ENCODE measurements around the gene PRKCB.

The PRKCB gene
- 154 to 239 reads per million in 2 experiments for total RNA-seq

DNA sequence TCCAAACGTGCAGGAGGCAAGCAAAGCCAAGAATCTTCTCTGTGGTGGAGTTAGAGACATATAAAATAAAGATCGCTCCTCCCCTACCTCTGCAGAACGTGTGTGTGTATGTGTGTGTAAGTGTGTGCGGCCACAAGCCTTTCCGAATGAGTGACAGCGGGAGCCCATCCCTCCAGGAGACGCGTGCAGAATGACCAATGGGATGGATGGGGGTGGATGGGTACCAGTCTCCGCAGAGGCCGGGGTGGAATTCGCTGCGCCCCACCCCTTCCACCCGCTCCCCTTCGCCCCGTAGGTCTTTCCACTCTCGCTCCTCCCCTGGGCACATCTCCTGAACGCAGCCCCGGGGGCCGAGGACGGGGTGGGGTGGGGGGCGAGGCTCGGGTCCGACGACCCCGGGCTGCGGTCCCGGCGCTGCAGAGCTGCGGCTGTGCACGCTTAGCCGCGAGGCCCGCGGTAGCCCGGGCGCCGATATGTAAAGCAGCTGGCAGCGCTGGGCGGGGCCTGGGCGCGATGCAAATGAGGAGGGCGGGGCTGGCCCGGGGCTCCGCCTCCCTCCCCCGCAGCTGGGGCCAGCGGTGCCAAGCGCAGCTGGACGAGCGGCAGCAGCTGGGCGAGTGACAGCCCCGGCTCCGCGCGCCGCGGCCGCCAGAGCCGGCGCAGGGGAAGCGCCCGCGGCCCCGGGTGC lies at the start of gene PRKCB:
TSS of gene PRKCB (plus strand) at position 594 of the 688 bp plus-strand sequence.
- peak; percentile 86 for DNase-seq (ENCODE audit: low read depth)

DNA sequence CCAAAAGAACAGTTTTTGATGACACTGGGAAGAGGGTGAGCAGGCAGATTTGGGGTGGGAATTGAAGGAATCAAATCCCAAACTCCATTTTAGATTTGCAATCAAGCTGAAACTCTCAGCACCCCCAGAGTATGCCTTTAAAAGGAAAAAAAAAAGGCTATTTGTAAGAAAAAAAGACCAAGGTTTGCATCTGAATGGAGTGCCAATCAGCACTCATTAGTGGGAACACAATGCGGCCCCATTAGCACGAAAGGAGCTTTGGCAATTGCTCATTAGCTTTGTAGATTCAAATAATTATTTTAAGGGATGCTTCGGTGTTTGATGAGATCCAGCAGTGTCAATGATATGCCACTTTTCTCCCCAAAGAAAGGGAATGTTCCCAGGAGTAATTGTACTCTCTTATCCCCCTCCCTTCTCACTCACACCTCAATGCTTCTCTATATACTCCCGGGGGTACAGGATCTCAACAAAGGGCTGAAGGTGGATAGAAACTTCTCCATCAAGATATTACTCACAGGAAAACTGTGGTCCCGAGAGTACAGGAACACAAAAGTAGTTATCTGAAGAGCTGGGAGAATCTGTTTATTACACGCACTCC lies 48.7 kb upstream of the PRKCB start:
- no peak for DNase-seq (ENCODE audit: low read depth)

DNA sequence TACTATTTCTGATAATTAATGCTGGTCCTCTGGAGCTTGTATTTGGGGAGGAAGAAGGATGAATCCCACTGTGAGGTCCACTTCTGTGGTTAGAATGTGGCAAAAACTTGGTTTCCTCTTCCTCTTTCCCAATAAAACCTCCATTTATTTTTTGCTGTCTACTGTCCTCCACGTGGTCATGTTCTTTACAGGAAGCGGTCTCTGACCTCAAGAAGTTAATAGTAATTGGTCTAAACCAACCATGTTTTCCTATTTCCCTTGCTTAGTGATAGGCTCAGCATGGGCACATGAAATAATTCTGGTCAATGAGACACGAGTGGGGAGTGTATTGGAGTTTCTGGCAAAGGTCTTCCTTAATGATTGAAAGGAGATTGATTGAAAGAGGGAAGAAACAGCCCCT lies 47.1 kb upstream of the PRKCB start:
- DNase-seq (ENCODE audit: low read depth): no peak

DNA sequence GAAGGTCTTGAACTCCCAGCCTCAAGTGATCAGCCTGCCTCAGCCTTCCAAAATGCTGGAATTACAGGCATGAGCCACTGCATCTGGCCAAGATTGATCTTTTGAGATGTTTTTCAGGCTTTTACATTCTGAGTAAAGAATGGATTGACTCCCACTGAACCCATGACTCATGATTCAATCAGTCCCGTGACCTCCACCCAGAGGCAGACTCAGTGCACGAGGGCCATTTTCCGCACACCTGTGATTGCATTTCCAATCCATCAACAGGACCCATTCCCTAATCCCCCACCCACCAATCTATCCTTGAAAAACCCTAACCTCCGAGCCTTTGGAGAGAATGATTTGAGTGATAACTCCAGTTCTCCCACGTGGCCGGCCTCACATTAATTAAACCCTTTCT lies 40.4 kb upstream of the PRKCB start:
- DNase-seq (ENCODE audit: low read depth): no peak

DNA sequence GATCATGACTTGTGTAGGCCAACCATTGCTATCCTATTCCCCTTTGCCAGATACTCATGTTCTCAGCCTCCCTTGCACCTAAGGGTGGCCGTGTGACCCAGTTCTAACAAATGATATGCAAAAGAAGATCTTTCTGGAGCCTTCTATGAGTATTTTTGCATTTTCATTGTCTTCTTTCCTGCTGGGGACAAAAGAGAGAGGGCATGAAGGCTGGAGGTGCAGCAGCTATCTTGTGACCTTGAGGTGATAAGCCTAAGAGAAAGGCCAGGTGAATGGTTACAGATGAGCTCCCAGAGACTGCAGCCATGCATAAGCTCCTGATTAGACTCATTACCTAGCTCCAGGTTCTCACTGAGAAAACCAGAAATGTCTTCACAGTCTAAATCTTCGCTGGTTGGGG lies 38.8 kb upstream of the PRKCB start:
- DNase-seq (ENCODE audit: low read depth): no peak

DNA sequence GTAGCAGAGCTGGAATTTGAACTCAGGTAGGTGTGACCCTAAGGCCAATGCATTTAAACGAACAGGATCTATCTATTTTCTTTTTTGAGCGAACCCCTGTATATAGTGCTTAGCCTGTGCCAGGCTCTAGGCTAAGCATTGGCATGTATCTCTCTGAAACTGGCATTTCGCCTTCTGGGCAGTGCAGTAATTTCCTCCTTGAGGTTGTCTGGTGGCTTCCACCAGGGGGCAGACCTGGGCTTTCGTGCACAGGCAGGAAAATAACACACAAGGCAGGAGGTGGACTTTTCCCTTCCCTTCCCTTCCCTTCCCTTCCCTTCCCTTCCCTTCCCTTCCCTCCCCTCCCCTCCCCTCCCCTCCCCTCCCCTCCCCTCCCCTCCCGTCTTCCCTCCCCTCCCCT lies 34.4 kb upstream of the PRKCB start:
- peak; percentile 73 for DNase-seq (ENCODE audit: low read depth)

DNA sequence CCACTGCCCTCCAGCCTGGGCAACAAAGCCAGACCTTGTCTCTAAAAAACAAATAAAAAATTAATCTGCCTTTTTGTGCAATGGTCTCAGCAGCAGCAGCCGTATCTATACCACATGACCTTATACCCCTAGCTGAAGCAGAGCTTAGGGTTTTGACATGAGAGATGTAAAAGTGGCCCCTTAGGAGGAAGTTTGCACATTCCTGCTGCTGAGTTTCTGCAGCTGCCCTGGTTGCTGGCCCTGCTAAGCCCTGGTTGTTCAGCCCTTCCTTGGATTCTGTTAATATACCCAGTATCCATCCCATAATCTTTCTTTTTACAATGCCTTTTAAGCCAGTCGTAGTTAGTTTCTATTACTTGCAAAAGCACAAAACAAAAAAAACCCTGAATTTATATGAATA lies 33.0 kb upstream of the PRKCB start:
- no peak for DNase-seq (ENCODE audit: low read depth)

DNA sequence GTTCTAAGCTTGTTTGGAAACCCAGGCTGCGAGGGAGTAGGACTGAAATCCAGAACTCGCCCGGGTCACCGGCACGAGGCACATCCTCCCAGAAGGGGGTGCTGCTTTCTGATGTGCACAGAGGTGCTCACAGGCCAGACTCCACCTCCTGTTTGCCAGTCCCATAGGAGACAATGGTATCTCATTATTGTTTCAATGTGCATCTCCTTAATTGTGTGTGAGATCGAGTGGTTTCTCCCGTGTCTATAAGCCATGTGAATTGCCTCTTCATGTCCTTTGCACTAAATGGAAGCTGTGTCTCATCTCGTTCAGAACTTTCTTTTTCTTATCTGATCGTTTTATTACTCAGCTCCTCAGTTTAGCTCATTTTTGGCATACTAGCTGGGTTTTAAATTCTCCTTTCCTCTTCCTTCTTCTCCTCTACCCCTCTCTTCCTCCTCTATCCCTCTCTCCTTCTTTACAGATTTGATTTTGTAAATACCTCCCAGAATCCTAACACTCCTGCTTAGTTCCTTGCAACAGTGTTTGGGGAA lies 32.1 kb upstream of the PRKCB start:
- peak; percentile 65 for DNase-seq (ENCODE audit: low read depth)

DNA sequence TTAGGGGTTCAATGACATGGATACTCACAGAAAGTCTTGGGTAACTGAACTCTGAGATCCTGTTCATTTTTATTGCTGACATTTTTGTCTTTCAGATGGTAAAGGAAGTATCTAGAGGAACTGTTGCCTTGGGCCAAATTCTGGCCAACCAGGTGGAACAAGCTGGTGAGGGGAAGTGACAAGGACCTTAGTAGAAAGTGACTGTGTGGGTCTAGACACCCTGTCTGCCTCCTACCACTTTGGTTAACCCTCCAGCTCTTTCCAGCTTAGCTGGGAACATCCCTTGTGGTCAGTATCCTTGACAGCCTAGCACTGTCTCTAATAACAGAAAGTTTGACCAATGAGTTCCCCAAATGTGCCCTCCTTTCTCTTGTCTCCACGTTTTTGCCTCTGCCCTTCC lies 28.8 kb upstream of the PRKCB start:
- DNase-seq (ENCODE audit: low read depth): no peak

DNA sequence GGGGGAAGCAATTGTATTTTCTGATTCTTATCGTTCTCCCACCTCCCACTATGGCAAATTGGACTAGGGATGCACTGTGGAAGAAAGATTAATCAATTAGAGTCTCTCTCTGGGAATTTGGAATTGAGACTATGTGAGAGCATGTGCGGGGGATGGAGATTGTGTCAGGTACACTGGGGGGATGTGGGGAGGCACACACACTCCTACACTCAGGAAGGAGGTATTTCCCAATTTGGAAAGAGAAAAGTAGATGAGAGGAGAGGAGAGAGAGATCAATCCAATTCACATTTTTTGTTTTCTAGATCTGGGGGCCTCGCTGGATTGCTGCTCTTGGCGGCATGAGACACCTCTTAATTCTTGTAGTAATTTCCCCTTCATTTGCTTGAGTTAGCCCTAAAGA lies 14.3 kb upstream of the PRKCB start:
- no peak for DNase-seq (ENCODE audit: low read depth)

DNA sequence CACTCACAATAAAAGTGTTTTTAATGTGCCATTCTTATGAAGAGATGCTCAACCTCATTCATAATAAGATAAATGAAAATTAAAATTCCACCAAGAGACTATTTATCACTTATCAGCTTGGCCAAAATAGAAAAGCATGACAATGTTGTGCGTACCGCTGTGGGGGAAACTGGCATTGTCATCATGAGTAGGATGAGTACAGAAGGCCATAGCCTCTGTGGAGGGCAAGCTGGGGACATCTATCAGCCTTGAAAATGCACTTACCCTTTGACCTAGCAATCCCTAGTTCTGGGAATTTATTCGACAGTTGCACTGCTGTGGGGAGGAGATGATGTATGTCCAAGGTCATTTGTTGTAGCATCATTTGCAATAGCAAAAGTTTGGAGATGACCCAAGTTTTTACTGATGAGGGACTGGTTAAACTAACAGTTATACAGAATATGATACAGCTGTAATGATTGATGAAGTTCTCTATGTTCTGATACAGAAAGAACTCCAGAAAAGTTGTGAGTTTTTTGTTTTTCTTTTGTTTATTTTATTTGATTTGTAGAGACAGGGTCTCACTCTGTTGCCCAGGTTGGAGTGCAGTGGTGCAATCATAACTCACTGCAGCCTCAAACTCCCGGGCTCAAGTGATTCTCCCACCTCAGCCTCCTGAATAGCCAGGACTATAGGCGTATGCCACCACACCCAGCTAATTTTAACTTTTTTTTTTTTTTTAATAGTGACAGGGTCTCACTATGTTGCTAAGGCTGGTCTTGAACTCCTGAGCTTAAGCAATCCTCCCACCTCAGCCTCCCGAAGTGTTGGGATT lies 13.7 kb upstream of the PRKCB start:
- no peak for DNase-seq (ENCODE audit: low read depth)

DNA sequence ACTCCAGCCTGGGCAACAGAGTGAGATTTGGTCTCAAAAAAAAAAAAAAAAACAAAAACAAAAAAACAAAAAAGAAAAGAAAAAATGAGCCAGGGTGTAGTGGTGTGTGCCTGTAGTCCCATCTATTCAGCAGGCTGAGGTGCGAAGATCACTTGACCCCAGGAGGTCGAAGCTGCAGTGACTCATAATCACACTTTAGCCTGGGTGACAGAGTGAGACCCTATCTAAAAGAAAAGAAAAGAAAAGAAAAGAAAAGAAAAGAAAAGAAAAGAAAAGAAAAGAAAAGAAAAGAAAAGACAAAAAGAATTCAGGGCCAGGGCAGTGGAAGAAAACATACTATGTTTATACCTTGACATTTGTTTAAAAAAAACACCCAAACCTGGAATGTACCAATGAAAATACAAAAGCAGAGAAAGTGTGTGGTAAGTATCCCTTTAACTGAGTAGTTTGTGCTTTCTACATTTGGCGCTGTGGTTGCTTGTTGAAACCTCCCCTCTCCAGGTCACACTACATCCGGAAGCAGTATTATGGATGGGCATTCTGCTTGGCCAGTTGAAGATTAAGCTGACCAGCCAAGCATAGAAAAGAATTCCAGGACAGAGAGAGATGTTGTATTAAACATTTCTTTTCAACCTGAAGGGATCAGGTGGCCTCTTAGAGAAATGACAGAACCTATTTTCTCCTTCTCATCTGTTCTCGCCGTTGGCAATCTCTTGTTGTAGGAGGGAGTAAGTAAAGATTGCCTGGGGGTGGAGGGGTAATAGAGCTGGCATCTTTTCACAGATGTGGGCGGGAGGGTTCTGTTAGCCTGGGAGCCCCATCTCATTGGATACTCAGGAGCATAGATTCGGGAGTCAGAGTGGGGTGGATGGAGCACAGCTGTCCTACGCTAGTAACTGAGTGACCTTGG lies 12.1 kb upstream of the PRKCB start:
- no peak for DNase-seq (ENCODE audit: low read depth)

DNA sequence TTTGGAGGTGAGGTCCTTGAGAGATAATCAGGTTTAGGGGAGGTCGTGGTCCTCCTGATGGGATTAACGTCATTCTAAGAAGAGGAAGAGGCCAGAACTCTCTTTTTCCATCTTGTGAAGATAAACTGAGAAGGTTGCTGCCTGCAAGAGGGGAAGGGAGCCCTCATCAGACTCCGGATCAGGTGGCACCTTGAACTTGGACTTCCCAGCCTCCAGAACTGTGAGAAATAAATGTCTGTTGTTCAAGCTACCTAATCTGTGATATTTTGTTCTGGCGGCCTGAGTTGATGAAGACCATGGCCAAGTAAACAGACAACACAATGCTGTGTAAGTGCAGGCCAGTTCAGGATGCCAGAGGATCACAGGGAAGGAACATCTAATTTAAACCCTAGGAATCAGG lies 10.9 kb upstream of the PRKCB start:
- no peak for DNase-seq (ENCODE audit: low read depth)

DNA sequence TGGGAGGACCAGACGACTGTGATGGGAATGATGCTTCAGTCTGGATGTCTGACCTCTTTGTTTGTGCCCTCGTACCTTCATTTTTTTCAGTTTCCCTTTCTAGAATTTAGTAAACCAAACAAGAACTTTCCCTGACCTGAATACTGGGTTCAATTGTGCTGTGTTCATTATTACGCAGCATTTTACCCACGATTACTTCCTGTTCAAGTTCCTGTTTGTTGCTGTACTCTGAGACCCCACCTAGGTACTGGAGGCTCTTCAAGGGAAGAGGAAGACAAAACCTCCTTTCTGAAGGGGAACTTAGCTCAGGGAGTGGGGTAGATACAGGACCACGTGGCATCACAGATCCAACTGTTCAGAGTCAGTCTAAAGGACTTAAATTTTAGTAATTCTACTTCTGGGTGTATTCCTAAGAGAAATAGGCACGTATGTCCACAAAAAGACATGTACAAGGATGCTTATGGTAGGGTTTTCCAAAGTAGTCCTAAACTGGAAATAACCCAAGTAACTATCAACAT lies 9.2 kb upstream of the PRKCB start:
- no peak for DNase-seq (ENCODE audit: low read depth)

DNA sequence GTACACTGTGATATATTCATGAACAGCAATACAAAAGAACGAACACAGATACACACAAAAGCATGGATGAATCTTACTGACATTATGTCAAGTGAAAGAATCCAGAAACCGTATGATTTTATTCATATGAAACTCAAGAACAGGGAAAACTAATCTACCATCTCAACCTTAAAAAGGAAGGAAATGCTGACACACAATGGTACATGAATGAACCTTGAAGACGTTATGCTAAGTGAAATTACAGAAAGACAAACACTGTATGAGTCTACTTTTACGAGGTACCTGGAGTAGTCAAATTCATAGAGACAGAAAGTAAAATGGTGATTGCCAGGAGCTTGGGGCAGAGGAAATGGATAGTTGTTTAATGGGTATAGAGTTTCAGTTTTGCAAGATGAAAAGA lies 8.7 kb upstream of the PRKCB start:
- DNase-seq (ENCODE audit: low read depth): no peak

DNA sequence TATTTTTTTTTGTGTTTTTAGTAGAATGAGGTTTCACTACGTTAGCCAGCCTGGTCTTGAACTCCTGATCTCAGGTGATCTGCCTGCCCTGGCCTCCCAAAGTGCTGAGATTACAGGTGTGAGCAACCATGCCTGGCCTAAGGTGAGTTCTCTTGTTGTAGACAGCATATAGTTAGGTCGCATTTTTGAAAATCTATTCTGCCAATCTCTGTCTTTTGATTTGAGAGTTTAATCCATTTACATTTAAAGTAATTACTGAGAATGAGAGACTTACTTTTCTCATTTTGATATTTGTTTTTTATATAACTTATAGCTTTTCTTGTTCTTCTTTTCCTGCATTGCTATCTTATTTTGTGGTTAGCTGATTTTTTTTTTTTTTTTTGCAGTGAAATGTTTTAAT lies 6.3 kb upstream of the PRKCB start:
- DNase-seq (ENCODE audit: low read depth): no peak

DNA sequence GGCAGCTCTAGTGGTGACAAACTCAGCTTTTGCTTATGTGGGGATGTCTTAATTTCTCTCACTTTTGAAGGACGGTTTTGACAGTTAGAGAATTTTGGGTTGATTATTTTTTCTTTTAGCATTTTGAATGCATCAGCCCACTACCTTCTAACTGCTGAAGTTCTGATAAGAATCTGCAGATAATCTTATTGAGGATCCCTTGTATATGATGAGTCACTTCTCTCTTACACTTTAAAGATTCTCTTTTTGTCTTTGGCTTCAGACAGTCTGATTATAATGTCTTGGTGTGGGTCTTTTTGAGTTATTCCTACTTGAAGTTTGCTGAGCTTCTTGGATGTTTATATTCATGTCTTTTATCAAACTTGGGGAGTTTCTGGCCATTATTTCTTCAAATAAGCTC lies 5.5 kb upstream of the PRKCB start:
- no peak for DNase-seq (ENCODE audit: low read depth)

DNA sequence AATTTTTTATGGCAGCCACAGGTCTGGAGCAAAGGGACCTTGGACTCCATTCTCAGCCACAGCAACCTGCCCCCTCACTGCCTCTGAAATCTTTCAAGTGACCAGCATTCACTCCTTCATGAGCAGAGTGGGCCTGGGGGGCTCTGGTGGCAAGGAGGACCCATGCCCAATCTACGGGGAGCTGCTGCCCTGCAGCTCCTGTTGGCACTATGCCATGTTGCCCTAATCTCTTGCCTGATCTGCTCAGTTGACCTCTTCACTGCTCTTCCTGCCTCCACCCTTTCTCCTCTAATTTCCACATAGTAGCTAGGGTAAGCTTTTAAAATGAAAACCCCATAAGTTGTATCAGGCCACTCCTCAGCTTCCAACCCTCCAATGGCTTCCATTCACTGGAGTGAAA lies 2.9 kb upstream of the PRKCB start:
- no peak for DNase-seq (ENCODE audit: low read depth)

DNA sequence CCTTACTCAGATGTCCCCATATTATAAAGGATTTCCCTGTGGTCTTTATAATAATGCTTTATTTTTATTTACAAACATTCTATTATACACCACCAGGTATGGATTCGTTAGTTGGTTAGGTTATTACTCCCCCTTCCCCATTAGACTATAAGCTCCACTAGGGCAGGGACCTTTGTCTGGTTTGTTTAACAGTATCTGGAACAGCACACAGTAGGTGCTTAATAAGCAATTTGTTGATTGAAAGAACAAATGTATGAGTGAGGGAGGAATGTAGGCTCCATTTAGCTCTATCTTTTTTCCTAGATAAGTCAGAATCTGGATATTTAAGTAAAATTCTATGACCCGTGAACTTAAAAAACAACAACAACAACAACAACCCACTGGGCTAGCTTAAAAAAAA lies 2.3 kb upstream of the PRKCB start:
- no peak for DNase-seq (ENCODE audit: low read depth)

DNA sequence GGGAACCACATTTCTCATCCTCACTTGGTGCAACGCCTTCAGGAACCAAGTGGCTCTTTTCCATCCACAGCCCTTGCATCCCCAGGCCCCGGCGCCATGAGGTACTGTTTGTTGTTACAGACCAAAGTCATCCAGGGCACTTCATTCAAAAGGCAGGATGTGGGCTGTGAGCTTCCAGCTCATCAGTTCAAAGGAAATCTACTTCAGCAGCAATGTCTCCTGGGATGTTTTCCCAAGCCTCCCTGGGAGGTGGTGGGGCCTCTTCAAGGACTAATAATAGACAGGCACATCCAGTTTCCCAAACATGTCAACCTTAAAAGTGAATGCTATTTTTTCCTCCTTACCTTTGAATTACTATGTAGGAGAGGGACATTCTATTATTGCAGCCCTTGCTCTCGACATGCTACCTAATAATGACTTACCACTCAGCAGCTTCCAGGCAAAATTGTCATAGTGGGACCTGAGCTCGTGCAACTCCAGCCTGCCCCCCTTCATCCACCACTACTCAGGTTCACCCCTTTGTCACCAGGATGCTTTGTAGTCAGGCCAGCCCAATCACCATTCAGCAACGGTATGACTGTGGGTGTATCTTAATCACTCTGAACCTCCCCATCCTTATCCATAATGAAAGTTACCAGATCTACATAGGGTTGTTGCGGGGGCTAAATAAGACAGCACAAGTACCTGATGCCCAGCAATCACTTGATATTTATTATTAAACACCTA lies 1.7 kb upstream of the PRKCB start:
- no peak for DNase-seq (ENCODE audit: low read depth)

DNA sequence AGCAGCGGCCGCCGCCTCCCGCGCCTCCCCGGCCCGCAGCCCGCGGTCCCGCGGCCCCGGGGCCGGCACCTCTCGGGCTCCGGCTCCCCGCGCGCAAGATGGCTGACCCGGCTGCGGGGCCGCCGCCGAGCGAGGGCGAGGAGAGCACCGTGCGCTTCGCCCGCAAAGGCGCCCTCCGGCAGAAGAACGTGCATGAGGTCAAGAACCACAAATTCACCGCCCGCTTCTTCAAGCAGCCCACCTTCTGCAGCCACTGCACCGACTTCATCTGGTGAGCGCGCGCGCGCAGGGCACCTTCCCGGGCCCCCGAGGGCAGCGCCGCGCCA lies 258 bp downstream of the PRKCB start:
- no peak for DNase-seq (ENCODE audit: low read depth)

All from T follicular helper cell (primary cell).